IMR-90 (cell line): ENCODE results near the gene SYT17. TPM values are rescaled to one million over a fixed set of nuclear protein-coding genes. Genes with fewer than 3 reads are reported as not detected.

Source experiments
- ATAC-seq: fragments of 200-7000 bp; cut with Tn5 transposase; 2 replicates; pipeline ENCODE4 v1.9.1; 2020; ENCODE audit warnings: low read depth, mild to moderate bottlenecking, moderate library complexity
- BruUV-seq: library from RNA; stranded (reverse); fragments of 400-500 nt; replicated peaks from 2 replicates; lab custom pipeline; 2021; lab: Mats Ljungman, UMichigan
- CTCF ChIA-PET: fragments of 300-600 bp; formaldehyde crosslinking; extraction: SDS; loops from one replicate; lab custom pipeline; 2021; ENCODE audit warnings: antibody characterized with exemption; lab: Yijun Ruan, JAX
- POLR2A ChIA-PET: fragments of 300-600 bp; sonication (Branson Sonifier 250); formaldehyde crosslinking; loops from one replicate; lab custom pipeline; 2022; ENCODE audit warnings: antibody characterized with exemption; ENCODE audit not compliant: unreplicated experiment; lab: Charles Lee
- DNase-seq: peaks from one replicate; pipeline ENCODE4 v3.0.0; 2013
- H2AFZ ChIP-seq: replicated peaks from 2 replicates; pipeline ENCODE3; 2013; ENCODE audit warnings: low read length, mild to moderate bottlenecking; ENCODE audit not compliant: poor library complexity
- H2AK5ac ChIP-seq: 2 replicates; pipeline ENCODE4 v1.6.1; 2013; ENCODE audit warnings: low read depth, low read length, inconsistent platforms
- H2AK9ac ChIP-seq: replicated peaks from 2 replicates; pipeline ENCODE3; 2013; ENCODE audit warnings: mild to moderate bottlenecking, low read depth, low read length, moderate library complexity; ENCODE audit not compliant: poor library complexity
- H2BK120ac ChIP-seq: 2 replicates; pipeline ENCODE4 v1.6.1; 2013; ENCODE audit warnings: low read depth, low read length, inconsistent platforms
- H2BK15ac ChIP-seq: 3 replicates; pipeline ENCODE4 v1.6.1; 2013; ENCODE audit warnings: low read depth, low read length, inconsistent platforms
- H2BK20ac ChIP-seq: 2 replicates; pipeline ENCODE4 v1.6.1; 2013; ENCODE audit warnings: low read depth, mild to moderate bottlenecking, inconsistent platforms, low read length, moderate library complexity
- H2BK5ac ChIP-seq: 2 replicates; pipeline ENCODE4 v1.6.1; 2013; ENCODE audit warnings: mild to moderate bottlenecking, low read depth, low read length, inconsistent platforms; ENCODE audit not compliant: poor library complexity, severe bottlenecking
- H3K14ac ChIP-seq: replicated peaks from 2 replicates; pipeline ENCODE4 v1.6.1; 2013; ENCODE audit warnings: low read depth, low read length, inconsistent platforms
- H3K18ac ChIP-seq: 2 replicates; pipeline ENCODE4 v1.6.1; 2013; ENCODE audit warnings: low read depth, low read length, control low read depth
- H3K23ac ChIP-seq: 2 replicates; pipeline ENCODE4 v1.6.1; 2013; ENCODE audit warnings: low read depth, low read length, inconsistent platforms
- H3K27ac ChIP-seq: 2 replicates; pipeline ENCODE4 v1.5.1; 2013; ENCODE audit warnings: mild to moderate bottlenecking, control low read depth, low read length; ENCODE audit not compliant: insufficient read depth
- H3K27me3 ChIP-seq: 2 replicates; pipeline ENCODE4 v1.6.1; 2013; ENCODE audit warnings: low read length; ENCODE audit not compliant: control insufficient read depth, insufficient read depth
- H3K36me3 ChIP-seq: 2 replicates; pipeline ENCODE4 v1.6.1; 2013; ENCODE audit warnings: low read length, mixed read lengths; ENCODE audit not compliant: control insufficient read depth, insufficient read depth
- H3K4ac ChIP-seq: 2 replicates; pipeline ENCODE4 v1.6.1; 2013; ENCODE audit warnings: low read depth, low read length, inconsistent platforms
- H3K4me1 ChIP-seq: 2 replicates; pipeline ENCODE4 v1.6.1; 2013; ENCODE audit warnings: low read length, mixed read lengths; ENCODE audit not compliant: control insufficient read depth, insufficient read depth
- H3K4me2 ChIP-seq: 2 replicates; pipeline ENCODE4 v1.6.1; 2013; ENCODE audit warnings: low read depth, mild to moderate bottlenecking, control low read depth, low read length, moderate library complexity
- H3K4me3 ChIP-seq: 2 replicates; pipeline ENCODE4 v1.5.1; 2013; ENCODE audit warnings: low read depth, mild to moderate bottlenecking, control low read depth, low read length, moderate library complexity; ENCODE audit not compliant: insufficient read depth
- H3K56ac ChIP-seq: 2 replicates; pipeline ENCODE4 v1.6.1; 2013; ENCODE audit warnings: low read length, inconsistent platforms; ENCODE audit not compliant: insufficient read depth; ENCODE audit errors: extremely low read depth
- H3K79me1 ChIP-seq, 2 experiments: 2 replicates each; pipeline ENCODE4 v1.6.1; 2013; ENCODE audit warnings: low read length in 2 of 2, inconsistent platforms in 1 of 2, low read depth in 1 of 2
- H3K9ac ChIP-seq: 2 replicates; pipeline ENCODE4 v1.6.1; 2013; ENCODE audit warnings: low read depth, low read length, control low read depth
- H3K9me1 ChIP-seq: 2 replicates; pipeline ENCODE4 v1.6.1; 2013; ENCODE audit warnings: low read length, inconsistent platforms; ENCODE audit not compliant: insufficient read depth
- H3K9me3 ChIP-seq: 2 replicates; pipeline ENCODE4 v1.6.1; 2013; ENCODE audit warnings: low read length; ENCODE audit not compliant: control insufficient read depth, insufficient read depth
- H4K20me1 ChIP-seq: 2 replicates; pipeline ENCODE4 v1.6.1; 2013; ENCODE audit warnings: low read length, inconsistent platforms; ENCODE audit not compliant: insufficient read depth
- H4K5ac ChIP-seq: 2 replicates; pipeline ENCODE4 v1.6.1; 2013; ENCODE audit warnings: mild to moderate bottlenecking, low read depth, low read length, control low read depth
- H4K8ac ChIP-seq, 2 experiments: 2 replicates each; pipeline ENCODE4 v1.6.1; 2013; ENCODE audit warnings: low read depth in 2 of 2, low read length in 2 of 2, control low read depth in 1 of 2, inconsistent platforms in 1 of 2
- H4K91ac ChIP-seq: 2 replicates; pipeline ENCODE4 v1.6.1; 2013; ENCODE audit warnings: low read depth, low read length, inconsistent platforms; ENCODE audit not compliant: insufficient read depth
- MXI1 ChIP-seq: IDR thresholded peaks from 2 replicates; pipeline ENCODE4 v1.6.1; 2012; ENCODE audit warnings: low read depth, mild to moderate bottlenecking, low read length, moderate library complexity, borderline replicate concordance
- WGBS, 2 experiments: methylation state at CpG; one replicate each; pipeline versions ENCODE4 v1.1.5 to v1.1.7; 2013; ENCODE audit warnings: missing lambda C conversion rate in 2 of 2; ENCODE audit not compliant: insufficient read length in 1 of 2; ENCODE audit errors: extremely low coverage in 2 of 2; 5-methylcytosine and 5-hydroxymethylcytosine counted together
- dilution Hi-C: fragments of 300-500 bp; cut with HindIII; formaldehyde crosslinking; loops from one replicate; pipeline ENCODE4 v1.14.3; 2018; ENCODE audit warnings: low sequenced_read_pairs; ENCODE audit not compliant: unreplicated experiment
- in situ Hi-C: fragments of 300-500 bp; cut with MboI; formaldehyde crosslinking; loops from 3 replicates; pipeline ENCODE4 v1.14.3; 2019; ENCODE audit warnings: low sequenced_read_pairs, inconsistent platforms, mixed read lengths
- intact Hi-C: fragments of 100-400 bp; cut with micrococcal nuclease; formaldehyde crosslinking; loops from 2 replicates; pipeline ENCODE4 v1.10.0; 2022
- polyA plus RNA-seq, 3 experiments: library from polyadenylated mRNA; depleted of rRNA; stranded (reverse); fragments of >200 nt; gene quantifications; 2 replicates each; pipeline ENCODE4 v1.2.3, GENCODE V29; 2012; ENCODE audit warnings: low replicate concordance in 1 of 3
- total RNA-seq: library from RNA; depleted of rRNA; stranded (reverse); fragments of >200 nt; gene quantifications from 2 replicates; pipeline ENCODE4 v1.2.3, GENCODE V29; 2012
- TF ChIP-seq, protein P1 (sequence below): conservative IDR thresholded peaks from 2 replicates; pipeline ENCODE4 v1.5.1; 2012; ENCODE audit warnings: mild to moderate bottlenecking, low read depth, low read length, improper control_type of control experiment

Gene SYT17
- total and polyA plus RNA-seq, 2 of the 4 experiments (the other 2 are of a cell fraction) = not detected

DNA sequence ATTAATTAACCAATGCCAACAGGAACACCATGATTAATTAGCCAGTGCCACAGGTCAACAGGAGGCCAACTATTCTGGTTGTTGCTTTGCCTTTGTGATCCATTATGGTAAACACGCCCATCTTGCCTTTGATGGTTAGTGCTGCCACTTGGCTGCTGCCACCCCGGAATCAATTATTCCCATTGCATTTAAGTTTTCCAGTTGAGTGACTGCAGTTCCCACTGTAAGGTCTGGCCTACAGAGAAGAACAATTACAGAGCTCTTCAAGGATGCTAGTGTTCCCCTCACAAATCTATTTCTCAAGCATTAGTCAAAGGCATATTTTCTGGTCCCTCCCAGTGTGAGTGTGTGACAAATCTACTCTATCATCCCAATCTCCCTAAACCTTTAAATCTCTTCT, 110.4 kb downstream of the SYT17 start:
- Histone ChIP-seq H3K4ac (no peak overlapping the region), H3K23ac (no peak overlapping the region), H3K56ac (no peak overlapping the region), H3K9me1 (no peaks in the 10 kb centered on the region), H3K4me1 (no peaks in the 10 kb centered on the region), H3K27ac (no peak overlapping the region), H2AK5ac (no peak overlapping the region), H2AK9ac (no peak overlapping the region), H4K91ac (no peak overlapping the region), H3K9ac (no peak overlapping the region), H2BK120ac (no peak overlapping the region), H3K4me3 (no peak overlapping the region), H4K8ac (no peak overlapping the region), H3K9me3 (no peaks in the 10 kb centered on the region), H3K18ac (no peak overlapping the region), H4K5ac (no peak overlapping the region), H2AFZ (no peak overlapping the region), H2BK20ac (no peak overlapping the region), H3K27me3 (no peaks in the 10 kb centered on the region), H4K20me1 (no peaks in the 10 kb centered on the region), H3K14ac (no peak overlapping the region), H3K36me3 (no peaks in the 10 kb centered on the region), H3K79me1 (no peaks in the 10 kb centered on the region), H3K4me2 (no peak overlapping the region), H2BK15ac (no peak overlapping the region), H2BK5ac (no peak overlapping the region)
- in situ Hi-C loops (no loop called here), intact Hi-C loops (no loop called here), dilution Hi-C loops (no loop called here)
- WGBS, 2 experiments = 20% methylated on average over 1 of the region's 2 CpGs; no CpG with 5 or more reads in 1 of the 2 experiments
- ATAC-seq (no peak), DNase-seq (no peak)
- no peak for TF ChIP-seq MXI1
- TF ChIP-seq, protein P1, sequence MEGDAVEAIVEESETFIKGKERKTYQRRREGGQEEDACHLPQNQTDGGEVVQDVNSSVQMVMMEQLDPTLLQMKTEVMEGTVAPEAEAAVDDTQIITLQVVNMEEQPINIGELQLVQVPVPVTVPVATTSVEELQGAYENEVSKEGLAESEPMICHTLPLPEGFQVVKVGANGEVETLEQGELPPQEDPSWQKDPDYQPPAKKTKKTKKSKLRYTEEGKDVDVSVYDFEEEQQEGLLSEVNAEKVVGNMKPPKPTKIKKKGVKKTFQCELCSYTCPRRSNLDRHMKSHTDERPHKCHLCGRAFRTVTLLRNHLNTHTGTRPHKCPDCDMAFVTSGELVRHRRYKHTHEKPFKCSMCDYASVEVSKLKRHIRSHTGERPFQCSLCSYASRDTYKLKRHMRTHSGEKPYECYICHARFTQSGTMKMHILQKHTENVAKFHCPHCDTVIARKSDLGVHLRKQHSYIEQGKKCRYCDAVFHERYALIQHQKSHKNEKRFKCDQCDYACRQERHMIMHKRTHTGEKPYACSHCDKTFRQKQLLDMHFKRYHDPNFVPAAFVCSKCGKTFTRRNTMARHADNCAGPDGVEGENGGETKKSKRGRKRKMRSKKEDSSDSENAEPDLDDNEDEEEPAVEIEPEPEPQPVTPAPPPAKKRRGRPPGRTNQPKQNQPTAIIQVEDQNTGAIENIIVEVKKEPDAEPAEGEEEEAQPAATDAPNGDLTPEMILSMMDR = no peak
- BruUV-seq = no TSS peak
- ChIA-PET POLR2A (no interaction called here), CTCF (no interaction called here)
